ENCODE measurements around the gene CEP120.

GRCh38 chr5:123397538-123397937, 25.7 kb downstream of the CEP120 start:
- TF ChIP-seq, protein P1, sequence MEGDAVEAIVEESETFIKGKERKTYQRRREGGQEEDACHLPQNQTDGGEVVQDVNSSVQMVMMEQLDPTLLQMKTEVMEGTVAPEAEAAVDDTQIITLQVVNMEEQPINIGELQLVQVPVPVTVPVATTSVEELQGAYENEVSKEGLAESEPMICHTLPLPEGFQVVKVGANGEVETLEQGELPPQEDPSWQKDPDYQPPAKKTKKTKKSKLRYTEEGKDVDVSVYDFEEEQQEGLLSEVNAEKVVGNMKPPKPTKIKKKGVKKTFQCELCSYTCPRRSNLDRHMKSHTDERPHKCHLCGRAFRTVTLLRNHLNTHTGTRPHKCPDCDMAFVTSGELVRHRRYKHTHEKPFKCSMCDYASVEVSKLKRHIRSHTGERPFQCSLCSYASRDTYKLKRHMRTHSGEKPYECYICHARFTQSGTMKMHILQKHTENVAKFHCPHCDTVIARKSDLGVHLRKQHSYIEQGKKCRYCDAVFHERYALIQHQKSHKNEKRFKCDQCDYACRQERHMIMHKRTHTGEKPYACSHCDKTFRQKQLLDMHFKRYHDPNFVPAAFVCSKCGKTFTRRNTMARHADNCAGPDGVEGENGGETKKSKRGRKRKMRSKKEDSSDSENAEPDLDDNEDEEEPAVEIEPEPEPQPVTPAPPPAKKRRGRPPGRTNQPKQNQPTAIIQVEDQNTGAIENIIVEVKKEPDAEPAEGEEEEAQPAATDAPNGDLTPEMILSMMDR (conservative IDR thresholded peaks at IDR 0.05; ENCODE audit: low read depth, low read length) = no peak
- TF ChIP-seq POLR2A (IDR thresholded peaks at IDR 0.05; ENCODE audit: low read depth, low read length) (no peak), SMC3 (IDR thresholded peaks at IDR 0.05; ENCODE audit: low read depth, low read length) (no peak), MXI1 (IDR thresholded peaks at IDR 0.05; ENCODE audit: borderline replicate concordance, low read depth, low read length) (no peak), RAD21 (IDR thresholded peaks at IDR 0.05; ENCODE audit: low read length) (no peak), RCOR1 (IDR thresholded peaks at IDR 0.05; ENCODE audit: insufficient replicate concordance, low read length) (no peak), NFE2L2 (IDR thresholded peaks at IDR 0.05; ENCODE audit: low read depth, low read length) (no peak), RFX5 (IDR thresholded peaks at IDR 0.05; ENCODE audit: low read depth, low read length) (no peak), BHLHE40 (IDR thresholded peaks at IDR 0.05; ENCODE audit: low read depth, low read length) (no peak)

All from IMR-90 (cell line).